Naive thymus-derived CD4-positive, alpha-beta T cell (primary cell): ENCODE measurements around the gene VMAC. TPM values are rescaled to one million over a fixed set of nuclear protein-coding genes. Genes with fewer than 3 reads are reported as not detected.

Experiments
- ATAC-seq: fragments of 150-1000 bp; cut with Tn5 transposase; 2 replicates; pipeline ENCODE4 v1.10.0; 2021; ENCODE audit warnings: mild to moderate bottlenecking, moderate library complexity
- CTCF ChIA-PET: fragments of 350-600 bp; sonication (Branson Sonifier 250); formaldehyde crosslinking; loops from one replicate; lab custom pipeline; 2021; ENCODE audit warnings: antibody characterized with exemption; lab: Charles Lee
- POLR2A ChIA-PET: fragments of 350-600 bp; sonication (Branson Sonifier 250); formaldehyde crosslinking; loops from one replicate; lab custom pipeline; 2021; ENCODE audit warnings: antibody characterized with exemption, inconsistent platforms; lab: Charles Lee
- DNase-seq, 9 donors: peaks; one replicate each; pipeline versions ENCODE4 v3.0.0 to v3.0.0-alpha.2; 2020 to 2022; ENCODE audit warnings: mixed read lengths in 1 of 9
- H3K27ac ChIP-seq: one replicate; pipeline ENCODE4 v1.7.0; 2013; ENCODE audit warnings: mild to moderate bottlenecking, low read depth, low read length, moderate library complexity
- H3K27me3 ChIP-seq, 2 donors: one replicate each; pipeline ENCODE4 v1.7.0; 2013; ENCODE audit warnings: low read length in 2 of 2, mild to moderate bottlenecking in 2 of 2, moderate library complexity in 2 of 2; ENCODE audit not compliant: control insufficient read depth in 2 of 2, insufficient read depth in 2 of 2
- H3K36me3 ChIP-seq, 3 experiments: 1 replicate in 2 of 3; 2 replicates in 1 of 3; pipeline ENCODE4 v1.7.0; 2013; ENCODE audit warnings: low read length in 3 of 3, mild to moderate bottlenecking in 3 of 3, moderate library complexity in 1 of 3; ENCODE audit not compliant: insufficient read depth in 3 of 3, control insufficient read depth in 2 of 3
- H3K4me1 ChIP-seq, 2 donors: one replicate each; pipeline ENCODE4 v1.7.0; 2013; ENCODE audit warnings: low read length in 2 of 2, mild to moderate bottlenecking in 2 of 2, moderate library complexity in 1 of 2; ENCODE audit not compliant: control insufficient read depth in 2 of 2, insufficient read depth in 2 of 2
- H3K4me3 ChIP-seq: 2 replicates; pipeline ENCODE4 v1.7.0; 2013; ENCODE audit warnings: mild to moderate bottlenecking, low read length
- H3K9me3 ChIP-seq, 3 experiments: 1 replicate in 2 of 3; 2 replicates in 1 of 3; pipeline ENCODE4 v1.7.0; 2013; ENCODE audit warnings: low read length in 3 of 3; ENCODE audit not compliant: control insufficient read depth in 2 of 3
- H3K27ac Mint-ChIP-seq, 9 donors: one replicate each; pipeline ENCODE4 v1.8.0; 2020 to 2022; ENCODE audit warnings: mixed read lengths in 9 of 9, mild to moderate bottlenecking in 8 of 9, moderate library complexity in 5 of 9, inconsistent platforms in 2 of 9
- H3K27me3 Mint-ChIP-seq, 5 donors: one replicate each; pipeline ENCODE4 v1.8.0; 2021 to 2022; ENCODE audit warnings: mixed read lengths in 5 of 5, mild to moderate bottlenecking in 1 of 5
- H3K36me3 Mint-ChIP-seq, 5 donors: one replicate each; pipeline ENCODE4 v1.8.0; 2020 to 2022; ENCODE audit warnings: mixed read lengths in 5 of 5, mild to moderate bottlenecking in 3 of 5, inconsistent platforms in 1 of 5
- H3K4me1 Mint-ChIP-seq, 7 donors: one replicate each; pipeline ENCODE4 v1.8.0; 2020 to 2022; ENCODE audit warnings: mixed read lengths in 7 of 7, mild to moderate bottlenecking in 3 of 7, inconsistent platforms in 1 of 7
- H3K4me3 Mint-ChIP-seq, 10 donors: one replicate each; pipeline ENCODE4 v1.8.0; 2020 to 2022; ENCODE audit warnings: mild to moderate bottlenecking in 10 of 10, mixed read lengths in 10 of 10, moderate library complexity in 6 of 10, inconsistent platforms in 2 of 10
- H3K9me3 Mint-ChIP-seq, 11 donors: one replicate each; pipeline ENCODE4 v1.8.0; 2020 to 2022; ENCODE audit warnings: mixed read lengths in 11 of 11, mild to moderate bottlenecking in 4 of 11, inconsistent platforms in 1 of 11, moderate library complexity in 1 of 11
- intact Hi-C, 2 donors: fragments of 100-400 bp; cut with micrococcal nuclease; formaldehyde crosslinking; loops; one replicate each; pipeline ENCODE4 v1.15.1; 2023
- polyA plus RNA-seq, 2 donors: library from polyadenylated mRNA; unstranded; fragments of 300-500 nt; fragmentation: Illumina TruSeq; gene quantifications; one replicate each; pipeline ENCODE4 v1.2.3, GENCODE V29; 2021
- total RNA-seq, 6 experiments: library from RNA in 5 of 6; stranded (reverse) in 5 of 6; gene quantifications; 1 replicate in 5 of 6; 2 replicates in 1 of 6; pipeline ENCODE4 v1.2.3 and lab custom pipeline; 2021 to 2026

Gene VMAC
- total and polyA plus RNA-seq, 7 experiments from 2014 or later = 6.3 to 39.4 (median 24.3) TPM

- Mint-ChIP-seq H3K4me1 (peaks cover 57 to 99% (median 86%) of the 10 kb centered on the region in 7 donors), H3K9me3 (peaks cover 0 to 6% (median 0%) of the 10 kb centered on the region in 11 donors), H3K27ac (peak overlapping the region in 6 of 9 donors; percentile 28 to 100 (median 74)), H3K27me3 (no peaks in the 10 kb centered on the region), H3K4me3 (peak overlapping the region in 1 of 10 donors; percentile 9), H3K36me3 (peaks cover 0 to 15% (median 3%) of the 10 kb centered on the region in 5 donors)
- no peak for ATAC-seq
- Histone ChIP-seq H3K4me3 (no peak overlapping the region), H3K9me3 (no peaks in the 10 kb centered on the region), H3K27me3 (no peaks in the 10 kb centered on the region), H3K4me1 (peaks cover 39 to 71% of the 10 kb centered on the region in 2 donors), H3K36me3 (no peaks in the 10 kb centered on the region), H3K27ac (no peak overlapping the region)
- CTCF ChIA-PET = interaction anchor here (0.6 to 1.9 kb wide), 3 partner anchors 11 to 1320 kb away, joined by 3 to 9 read pairs (median 4); no protein-coding TSS in a partner anchor
- intact Hi-C loops = no loop called here
- POLR2A ChIA-PET = interaction anchor here (1.7 to 1.8 kb wide), 2 partner anchors 9 kb away, joined by 6 to 7 read pairs; no protein-coding TSS in a partner anchor
- DNase-seq = no peak
Observed at GRCh38 chr19:5957170-5957569, 52.5 kb downstream of the VMAC start.

- H3K4me3 Mint-ChIP-seq = peak overlapping the region in 6 of 10 donors; percentile 3 to 86 (median 48)
- peaks cover 58 to 99% (median 86%) of the 10 kb centered on the region in 7 donors for H3K4me1 Mint-ChIP-seq
- Histone ChIP-seq H3K4me3 (no peak overlapping the region), H3K9me3 (no peaks in the 10 kb centered on the region), H3K27ac (no peak overlapping the region), H3K4me1 (peaks cover 46 to 71% of the 10 kb centered on the region in 2 donors), H3K36me3 (no peaks in the 10 kb centered on the region), H3K27me3 (no peaks in the 10 kb centered on the region)
- ChIA-PET POLR2A (interaction anchor here (0.5 to 4.9 kb wide), 4 partner anchors 7 to 167 kb away, joined by 3 to 89 read pairs (median 4); no protein-coding TSS in a partner anchor), CTCF (interaction anchor here (0.7 to 0.8 kb wide), 2 partner anchors 10 kb away, joined by 3 to 4 read pairs; no protein-coding TSS in a partner anchor)
- ATAC-seq (no peak), DNase-seq (no peak)
- H3K9me3 Mint-ChIP-seq = no peaks in the 10 kb centered on the region
- intact Hi-C loops = no loop called here
- peak overlapping the region; percentile 25 to 100 (median 90) for H3K27ac Mint-ChIP-seq
- H3K36me3 Mint-ChIP-seq = peaks cover 0 to 15% (median 3%) of the 10 kb centered on the region in 5 donors
- H3K27me3 Mint-ChIP-seq = no peaks in the 10 kb centered on the region
Observed at GRCh38 chr19:5958074-5958850, 53.6 kb downstream of the VMAC start.

GRCh38 chr19:5958851-5959122 is 54.1 kb downstream of the VMAC start:
- H3K36me3 ChIP-seq = no peaks in the 10 kb centered on the region
- CTCF ChIA-PET = interaction anchor here (0.8 kb wide), 1 partner anchor 9 kb away, joined by 3 read pairs; no protein-coding TSS in a partner anchor
- Mint-ChIP-seq H3K9me3 (no peaks in the 10 kb centered on the region), H3K4me3 (peak overlapping the region in 5 of 10 donors; percentile 19 to 86 (median 75)), H3K36me3 (peaks cover 0 to 15% (median 3%) of the 10 kb centered on the region in 5 donors), H3K27me3 (no peaks in the 10 kb centered on the region), H3K27ac (peak overlapping the region; percentile 69 to 100 (median 90)), H3K4me1 (peaks cover 56 to 99% (median 84%) of the 10 kb centered on the region in 7 donors)
- peaks cover 49 to 73% of the 10 kb centered on the region in 2 donors for H3K4me1 ChIP-seq
- no peaks in the 10 kb centered on the region for H3K27me3 ChIP-seq
- H3K27ac ChIP-seq = no peak overlapping the region
- H3K4me3 ChIP-seq = no peak overlapping the region
- DNase-seq (no peak), ATAC-seq (no peak)
- H3K9me3 ChIP-seq = no peaks in the 10 kb centered on the region
- POLR2A ChIA-PET = interaction anchor here (0.5 to 4.9 kb wide), 3 partner anchors 8 to 167 kb away, joined by 3 to 89 read pairs (median 3); no protein-coding TSS in a partner anchor
- intact Hi-C loops = no loop called here

- H3K4me1 Mint-ChIP-seq = peaks cover 54 to 99% (median 84%) of the 10 kb centered on the region in 7 donors
- peak overlapping the region in 7 of 10 donors; percentile 16 to 86 (median 79) for H3K4me3 Mint-ChIP-seq
Observed at GRCh38 chr19:5959260-5960004, 54.8 kb downstream of the VMAC start.

More at GRCh38 chr19:5959260-5960004, 54.8 kb downstream of the VMAC start:
- intact Hi-C loops = no loop called here
- Histone ChIP-seq H3K4me1 (peaks cover 55 to 73% of the 10 kb centered on the region in 2 donors), H3K9me3 (no peaks in the 10 kb centered on the region), H3K4me3 (no peak overlapping the region), H3K36me3 (no peaks in the 10 kb centered on the region), H3K27me3 (no peaks in the 10 kb centered on the region), H3K27ac (peak overlapping the region; percentile 77)
- peaks cover 0 to 15% (median 3%) of the 10 kb centered on the region in 5 donors for H3K36me3 Mint-ChIP-seq
- peak overlapping the region; percentile 72 to 100 (median 99) for H3K27ac Mint-ChIP-seq
- no peak for ATAC-seq
- no peak for DNase-seq
- H3K9me3 Mint-ChIP-seq = no peaks in the 10 kb centered on the region
- ChIA-PET CTCF (interaction anchor here (0.8 to 1.0 kb wide), 2 partner anchors 8 to 31 kb away, joined by 3 read pairs; no protein-coding TSS in a partner anchor), POLR2A (interaction anchor here (0.5 to 4.9 kb wide), 4 partner anchors 9 to 132 kb away, joined by 3 to 89 read pairs (median 26); partner anchors contain the start of genes NDUFA11 and VMAC)
- no peaks in the 10 kb centered on the region for H3K27me3 Mint-ChIP-seq

Other genes starting within 250 kb of the VMAC start
- 10 to 100 TPM; 26.1 to 49.3 (median 38.4) TPM for gene MICOS13, start 224.4 kb upstream of the VMAC start, total RNA-seq
- 100 to 1,000 TPM in 1 of 2 donors, 10 to 100 TPM in 1; 76.8 to 109 TPM for gene MICOS13, start 224.4 kb upstream of the VMAC start, polyA plus RNA-seq
- 1 to 10 TPM; 2.8 to 5.2 (median 3.6) TPM for gene HSD11B1L, start 223.8 kb upstream of the VMAC start, total RNA-seq
- 1 to 10 TPM; 8.4 to 9.6 TPM for gene HSD11B1L, start 223.8 kb upstream of the VMAC start, polyA plus RNA-seq
- gene RPL36, start 214.6 kb upstream of the VMAC start, total RNA-seq = 1,000 to 10,000 TPM in 3 of 5 experiments, 100 to 1,000 TPM in 2; 865 to 1,786 (median 1,037) TPM
- gene RPL36, start 214.6 kb upstream of the VMAC start, polyA plus RNA-seq = 1,000 to 10,000 TPM; 2,342 to 2,564 TPM
- gene LONP1, start 184.7 kb upstream of the VMAC start, total RNA-seq = 100 to 1,000 TPM in 1 of 5 experiments, 10 to 100 TPM in 4; 62.8 to 102 (median 74.8) TPM
- 10 to 100 TPM; 20.0 to 60.0 TPM for gene LONP1, start 184.7 kb upstream of the VMAC start, polyA plus RNA-seq
- gene CATSPERD, start 184.2 kb upstream of the VMAC start, total RNA-seq = under 1 TPM in 1 of 5 experiments, not detected in 4; 0.07 TPM
- not detected for gene CATSPERD, start 184.2 kb upstream of the VMAC start, polyA plus RNA-seq
- gene PRR22, start 120.1 kb upstream of the VMAC start, total RNA-seq = 1 to 10 TPM; 4.7 to 8.6 (median 6.5) TPM
- gene PRR22, start 120.1 kb upstream of the VMAC start, polyA plus RNA-seq = under 1 TPM in 1 of 2 donors, not detected in 1; 0.20 TPM
- 100 to 1,000 TPM in 2 of 5 experiments, 10 to 100 TPM in 3; 53.2 to 179 (median 82.7) TPM for gene DUS3L, start 113.7 kb upstream of the VMAC start, total RNA-seq
- gene DUS3L, start 113.7 kb upstream of the VMAC start, polyA plus RNA-seq = 10 to 100 TPM; 33.1 to 56.5 TPM
- 1 to 10 TPM in 1 of 5 experiments, under 1 TPM in 3, not detected in 1; 0.19 to 1.0 (median 0.81) TPM for gene NRTN, start 99.8 kb upstream of the VMAC start, total RNA-seq
- under 1 TPM; 0.21 to 0.64 TPM for gene NRTN, start 99.8 kb upstream of the VMAC start, polyA plus RNA-seq
- not detected for gene FUT6, start 65.2 kb upstream of the VMAC start, total RNA-seq
- not detected for gene FUT6, start 65.2 kb upstream of the VMAC start, polyA plus RNA-seq
- under 1 TPM in 2 of 5 experiments, not detected in 3; 0.29 to 0.45 TPM for gene FUT3, start 53.4 kb upstream of the VMAC start, total RNA-seq
- not detected for gene FUT3, start 53.4 kb upstream of the VMAC start, polyA plus RNA-seq
- gene FUT5, start 34.3 kb upstream of the VMAC start, total RNA-seq = 1 to 10 TPM in 2 of 5 experiments, under 1 TPM in 1, not detected in 2; 0.24 to 6.2 (median 2.5) TPM
- gene FUT5, start 34.3 kb upstream of the VMAC start, polyA plus RNA-seq = not detected
- 100 to 1,000 TPM; 108 to 241 (median 135) TPM for gene NDUFA11, start 1.1 kb upstream of the VMAC start, total RNA-seq
- gene NDUFA11, start 1.1 kb upstream of the VMAC start, polyA plus RNA-seq = 100 to 1,000 TPM; 381 to 415 TPM
- gene CAPS, start 9.4 kb downstream of the VMAC start, total RNA-seq = 10 to 100 TPM; 22.1 to 80.6 (median 58.5) TPM
- 1 to 10 TPM; 1.6 to 4.1 TPM for gene CAPS, start 9.4 kb downstream of the VMAC start, polyA plus RNA-seq
- 100 to 1,000 TPM in 1 of 5 experiments, 10 to 100 TPM in 4; 88.3 to 104 (median 94.0) TPM for gene RANBP3, start 73.3 kb downstream of the VMAC start, total RNA-seq
- gene RANBP3, start 73.3 kb downstream of the VMAC start, polyA plus RNA-seq = 10 to 100 TPM in 1 of 2 donors, 1 to 10 TPM in 1; 7.0 to 12.4 TPM
- gene RFX2, start 205.6 kb downstream of the VMAC start, total RNA-seq = 10 to 100 TPM in 1 of 5 experiments, 1 to 10 TPM in 4; 4.0 to 18.4 (median 8.4) TPM
- gene RFX2, start 205.6 kb downstream of the VMAC start, polyA plus RNA-seq = 1 to 10 TPM; 3.8 to 8.0 TPM
- gene ACSBG2, start 230.8 kb downstream of the VMAC start, total RNA-seq = not detected
- gene ACSBG2, start 230.8 kb downstream of the VMAC start, polyA plus RNA-seq = not detected